Measurements from ENCODE around the gene VASP.

DNA sequence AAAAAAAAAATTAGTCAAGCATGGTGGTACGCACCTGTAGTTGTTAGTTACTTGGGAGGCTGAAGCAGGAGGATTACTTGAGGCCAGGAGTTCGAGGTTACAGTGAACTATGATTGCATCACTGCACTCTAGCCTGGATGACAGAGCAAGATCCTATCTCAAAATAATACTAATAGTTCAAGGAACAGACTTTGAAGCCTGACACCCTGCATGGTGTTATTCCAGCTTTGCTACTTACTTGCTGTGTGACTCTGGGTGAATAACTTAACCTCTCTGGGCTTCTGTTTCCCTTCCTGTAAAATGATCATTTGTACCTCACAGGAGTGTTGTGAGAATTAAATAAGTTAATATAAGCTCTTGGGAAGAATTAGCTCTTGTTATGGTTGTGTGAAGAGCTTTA lies 43.0 kb upstream of the VASP start:
- TF ChIP-seq, protein P1, sequence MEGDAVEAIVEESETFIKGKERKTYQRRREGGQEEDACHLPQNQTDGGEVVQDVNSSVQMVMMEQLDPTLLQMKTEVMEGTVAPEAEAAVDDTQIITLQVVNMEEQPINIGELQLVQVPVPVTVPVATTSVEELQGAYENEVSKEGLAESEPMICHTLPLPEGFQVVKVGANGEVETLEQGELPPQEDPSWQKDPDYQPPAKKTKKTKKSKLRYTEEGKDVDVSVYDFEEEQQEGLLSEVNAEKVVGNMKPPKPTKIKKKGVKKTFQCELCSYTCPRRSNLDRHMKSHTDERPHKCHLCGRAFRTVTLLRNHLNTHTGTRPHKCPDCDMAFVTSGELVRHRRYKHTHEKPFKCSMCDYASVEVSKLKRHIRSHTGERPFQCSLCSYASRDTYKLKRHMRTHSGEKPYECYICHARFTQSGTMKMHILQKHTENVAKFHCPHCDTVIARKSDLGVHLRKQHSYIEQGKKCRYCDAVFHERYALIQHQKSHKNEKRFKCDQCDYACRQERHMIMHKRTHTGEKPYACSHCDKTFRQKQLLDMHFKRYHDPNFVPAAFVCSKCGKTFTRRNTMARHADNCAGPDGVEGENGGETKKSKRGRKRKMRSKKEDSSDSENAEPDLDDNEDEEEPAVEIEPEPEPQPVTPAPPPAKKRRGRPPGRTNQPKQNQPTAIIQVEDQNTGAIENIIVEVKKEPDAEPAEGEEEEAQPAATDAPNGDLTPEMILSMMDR (conservative IDR thresholded peaks at IDR 0.05 in 1 of 2, IDR thresholded peaks at IDR 0.05 in 1 of 2; ENCODE audit: extremely low read depth in 1 of 2, insufficient read depth in 1 of 2, low read depth in 1 of 2, low read length in 2 of 2): no peak
- no peak for TF ChIP-seq EZH2 (IDR thresholded peaks at IDR 0.05; ENCODE audit: borderline replicate concordance, low read length)
